ENCODE data around the gene ITGB5.

GRCh38 chr3:124761935-124762660 lies 125.1 kb downstream of the ITGB5 start:
- no peak for TF ChIP-seq POLR2AphosphoS5 (IDR thresholded peaks at IDR 0.05; ENCODE audit: insufficient read depth in 1 of 2, low read depth in 1 of 2)
- TF ChIP-seq CTCF (IDR thresholded peaks at IDR 0.05), result no peak
